Measurements from ENCODE around the gene ADISSP. TPM values are rescaled to one million over a fixed set of nuclear protein-coding genes. Genes with fewer than 3 reads are reported as not detected.

Gene ADISSP
- total RNA-seq, 1 donor from 2014 or later = 24.9 TPM

- H3K27ac Mint-ChIP-seq = no peak overlapping the region
- H3K27me3 Mint-ChIP-seq (ENCODE audit: low read depth) = peaks cover 74% of the 10 kb centered on the region
- TF ChIP-seq CTCF (IDR thresholded peaks at IDR 0.05; ENCODE audit: unreplicated experiment) = peak; percentile 88
- H3K36me3 Mint-ChIP-seq = no peaks in the 10 kb centered on the region
- H3K4me3 Mint-ChIP-seq = peak overlapping the region; percentile 63
- H3K4me1 Mint-ChIP-seq = peaks cover 4% of the 10 kb centered on the region
- H3K9me3 Mint-ChIP-seq = no peaks in the 10 kb centered on the region
- peak; percentile 49 to 75 for DNase-seq (ENCODE audit: low spot score in 2 of 2, unreplicated experiment in 2 of 2)
Observed at GRCh38 chr20:3749689-3750531, 17.6 kb downstream of the ADISSP start.

GRCh38 chr20:3749087-3749688, 18.4 kb downstream of the ADISSP start:
- no peak for TF ChIP-seq CTCF (IDR thresholded peaks at IDR 0.05; ENCODE audit: unreplicated experiment)
- Mint-ChIP-seq H3K27ac (no peak overlapping the region), H3K9me3 (no peaks in the 10 kb centered on the region), H3K4me3 (no peak overlapping the region), H3K27me3 (ENCODE audit: low read depth) (peaks cover 81% of the 10 kb centered on the region), H3K4me1 (peaks cover 4% of the 10 kb centered on the region), H3K36me3 (peaks cover 5% of the 10 kb centered on the region)
- DNase-seq (ENCODE audit: low spot score in 2 of 2, unreplicated experiment in 2 of 2) = no peak

- DNase-seq (ENCODE audit: low spot score in 2 of 2, unreplicated experiment in 2 of 2) = no peak
- H3K27me3 Mint-ChIP-seq (ENCODE audit: low read depth) = peaks cover 89% of the 10 kb centered on the region
- peaks cover 4% of the 10 kb centered on the region for H3K4me1 Mint-ChIP-seq
- H3K27ac Mint-ChIP-seq = no peak overlapping the region
- TF ChIP-seq CTCF (IDR thresholded peaks at IDR 0.05; ENCODE audit: unreplicated experiment) = no peak
- peaks cover 9% of the 10 kb centered on the region for H3K36me3 Mint-ChIP-seq
- H3K9me3 Mint-ChIP-seq = no peaks in the 10 kb centered on the region
- H3K4me3 Mint-ChIP-seq = no peak overlapping the region
Observed at GRCh38 chr20:3748073-3748472, 19.5 kb downstream of the ADISSP start.

- H3K36me3 Mint-ChIP-seq = peaks cover 9% of the 10 kb centered on the region
- H3K4me3 Mint-ChIP-seq = no peak overlapping the region
- H3K9me3 Mint-ChIP-seq = no peaks in the 10 kb centered on the region
- H3K27me3 Mint-ChIP-seq (ENCODE audit: low read depth) = peaks cover 83% of the 10 kb centered on the region
- no peak for DNase-seq (ENCODE audit: low spot score in 2 of 2, unreplicated experiment in 2 of 2)
- no peak overlapping the region for H3K27ac Mint-ChIP-seq
- H3K4me1 Mint-ChIP-seq = peaks cover 4% of the 10 kb centered on the region
- TF ChIP-seq CTCF (IDR thresholded peaks at IDR 0.05; ENCODE audit: unreplicated experiment) = no peak
Observed at GRCh38 chr20:3747471-3747870, 20.1 kb downstream of the ADISSP start.

GRCh38 chr20:3745686-3746173, 21.8 kb downstream of the ADISSP start:
- no peak for DNase-seq (ENCODE audit: low spot score in 2 of 2, unreplicated experiment in 2 of 2)
- Mint-ChIP-seq H3K4me1 (peaks cover 4% of the 10 kb centered on the region), H3K27ac (no peak overlapping the region), H3K27me3 (ENCODE audit: low read depth) (peaks cover 72% of the 10 kb centered on the region), H3K36me3 (peaks cover 9% of the 10 kb centered on the region), H3K9me3 (no peaks in the 10 kb centered on the region), H3K4me3 (no peak overlapping the region)
- no peak for TF ChIP-seq CTCF (IDR thresholded peaks at IDR 0.05; ENCODE audit: unreplicated experiment)
